SH-SY5Y (cell line): ENCODE data around the gene VTN.

Experiments
- GATA2 ChIP-seq: IDR thresholded peaks from 2 replicates; pipeline ENCODE4 v1.6.1; 2011; ENCODE audit warnings: mild to moderate bottlenecking, low read depth, low read length
- GATA3 ChIP-seq: IDR thresholded peaks from 2 replicates; pipeline ENCODE4 v1.6.1; 2011; ENCODE audit warnings: low read depth, mild to moderate bottlenecking, low read length, moderate library complexity

The VTN gene

GRCh38 chr17:28370035-28370743, at the start of gene VTN:
Gene VTN (minus strand): TSS chr17:28370307. CDS start chr17:28370203, 104 bp downstream.
- peak; percentile 57; the same call in 1 of the 2 replicates for TF ChIP-seq GATA2
- no peak for TF ChIP-seq GATA3

GRCh38 chr17:28416703-28417311, 46.7 kb upstream of the VTN start:
- TF ChIP-seq GATA3 (no peak), GATA2 (no peak)

GRCh38 chr17:28415886-28416285, 45.8 kb upstream of the VTN start:
- TF ChIP-seq GATA3 (no peak), GATA2 (no peak)

GRCh38 chr17:28413804-28414203, 43.7 kb upstream of the VTN start:
- TF ChIP-seq GATA2 (no peak), GATA3 (no peak)

- no peak for TF ChIP-seq GATA3
- no peak for TF ChIP-seq GATA2
Observed at GRCh38 chr17:28412099-28412498, 42.0 kb upstream of the VTN start.

GRCh38 chr17:28407974-28408306, 37.8 kb upstream of the VTN start:
- TF ChIP-seq GATA2 = no peak
- no peak for TF ChIP-seq GATA3

- TF ChIP-seq GATA3 = no peak
Observed at GRCh38 chr17:28407130-28407973, 37.2 kb upstream of the VTN start.

GRCh38 chr17:28406473-28406814, 36.3 kb upstream of the VTN start:
- no peak for TF ChIP-seq GATA2
- TF ChIP-seq GATA3 = no peak

GRCh38 chr17:28405632-28406472, 35.7 kb upstream of the VTN start, which contains the start of gene SLC46A1:
Gene SLC46A1 (minus strand): TSS chr17:28406212. CDS start chr17:28406114, 98 bp downstream.
- TF ChIP-seq GATA3 (no peak), GATA2 (no peak)

GRCh38 chr17:28404812-28405570, 34.9 kb upstream of the VTN start:
- TF ChIP-seq GATA3 (no peak), GATA2 (no peak)

GRCh38 chr17:28404461-28404811, 34.3 kb upstream of the VTN start:
- no peak for TF ChIP-seq GATA2
- TF ChIP-seq GATA3 = no peak

GRCh38 chr17:28404007-28404406, 33.9 kb upstream of the VTN start:
- TF ChIP-seq GATA3 = no peak
- TF ChIP-seq GATA2 = no peak

- no peak for TF ChIP-seq GATA2
Observed at GRCh38 chr17:28402844-28403243, 32.7 kb upstream of the VTN start.

- TF ChIP-seq GATA3 = no peak
- no peak for TF ChIP-seq GATA2
Observed at GRCh38 chr17:28402224-28402630, 32.1 kb upstream of the VTN start.
